HG03064 (cell line): ENCODE measurements around the gene C6orf15.
A peak's percentile ranks its signal among the peaks of the same experiment; 100 is the strongest.

Source experiments
- ATAC-seq: cut with Tn5 transposase; IDR thresholded peaks from one replicate; pipeline ENCODE4 v1.9.1; 2021; ENCODE audit warnings: low read depth; ENCODE audit not compliant: unreplicated experiment

Gene C6orf15

GRCh38 chr6:31112478-31112877, at the start of gene C6orf15:
Gene C6orf15 (minus strand): TSS chr6:31112575. CDS start chr6:31112555, 20 bp downstream.
- no peak for ATAC-seq

- ATAC-seq: no peak
Observed at GRCh38 chr6:31161216-31162126, 49.1 kb upstream of the C6orf15 start.

GRCh38 chr6:31158863-31159855, 46.8 kb upstream of the C6orf15 start:
- ATAC-seq: no peak

GRCh38 chr6:31158140-31158862, 45.9 kb upstream of the C6orf15 start, which contains the start of gene TCF19:
Gene TCF19 (plus strand): TSS chr6:31158589. CDS start chr6:31159470, 881 bp downstream.
- ATAC-seq: peak; percentile 67

- ATAC-seq: no peak
Observed at GRCh38 chr6:31157513-31158139, 45.3 kb upstream of the C6orf15 start, which contains the start of gene CCHCR1. Gene CCHCR1 (minus strand): TSS chr6:31157802. CDS start chr6:31157600, 202 bp downstream.

- ATAC-seq: no peak
Observed at GRCh38 chr6:31156641-31157040, 44.3 kb upstream of the C6orf15 start.

GRCh38 chr6:31154436-31154835, 42.1 kb upstream of the C6orf15 start:
- no peak for ATAC-seq

- ATAC-seq: no peak
Observed at GRCh38 chr6:31152781-31153180, 40.4 kb upstream of the C6orf15 start.

- no peak for ATAC-seq
Observed at GRCh38 chr6:31149827-31150447, 37.6 kb upstream of the C6orf15 start.

GRCh38 chr6:31145386-31145785, 33.0 kb upstream of the C6orf15 start:
- ATAC-seq: no peak

GRCh38 chr6:31144970-31145340, 32.6 kb upstream of the C6orf15 start:
- no peak for ATAC-seq

- no peak for ATAC-seq
Observed at GRCh38 chr6:31144296-31144969, 32.1 kb upstream of the C6orf15 start.

GRCh38 chr6:31143148-31143547, 30.8 kb upstream of the C6orf15 start:
- ATAC-seq: no peak

- ATAC-seq: no peak
Observed at GRCh38 chr6:31142361-31142761, 30.0 kb upstream of the C6orf15 start.

- no peak for ATAC-seq
Observed at GRCh38 chr6:31140643-31141042, 28.3 kb upstream of the C6orf15 start.

GRCh38 chr6:31139599-31139998, 27.2 kb upstream of the C6orf15 start:
- no peak for ATAC-seq

- no peak for ATAC-seq
Observed at GRCh38 chr6:31138982-31139381, 26.6 kb upstream of the C6orf15 start, which contains the start of gene PSORS1C2. Gene PSORS1C2 (minus strand): TSS chr6:31139066. CDS start chr6:31139026, 40 bp downstream.

GRCh38 chr6:31135710-31136109, 23.3 kb upstream of the C6orf15 start:
- ATAC-seq: no peak

GRCh38 chr6:31132806-31133205, 20.4 kb upstream of the C6orf15 start:
- no peak for ATAC-seq
